ENCODE data around the gene TAF1L.
"Not testable (repeated sequence)": the region's sequence is repeated elsewhere in the genome, so short reads cannot be mapped to it uniquely, and the experiment has no call there.

The TAF1L gene, protein sequence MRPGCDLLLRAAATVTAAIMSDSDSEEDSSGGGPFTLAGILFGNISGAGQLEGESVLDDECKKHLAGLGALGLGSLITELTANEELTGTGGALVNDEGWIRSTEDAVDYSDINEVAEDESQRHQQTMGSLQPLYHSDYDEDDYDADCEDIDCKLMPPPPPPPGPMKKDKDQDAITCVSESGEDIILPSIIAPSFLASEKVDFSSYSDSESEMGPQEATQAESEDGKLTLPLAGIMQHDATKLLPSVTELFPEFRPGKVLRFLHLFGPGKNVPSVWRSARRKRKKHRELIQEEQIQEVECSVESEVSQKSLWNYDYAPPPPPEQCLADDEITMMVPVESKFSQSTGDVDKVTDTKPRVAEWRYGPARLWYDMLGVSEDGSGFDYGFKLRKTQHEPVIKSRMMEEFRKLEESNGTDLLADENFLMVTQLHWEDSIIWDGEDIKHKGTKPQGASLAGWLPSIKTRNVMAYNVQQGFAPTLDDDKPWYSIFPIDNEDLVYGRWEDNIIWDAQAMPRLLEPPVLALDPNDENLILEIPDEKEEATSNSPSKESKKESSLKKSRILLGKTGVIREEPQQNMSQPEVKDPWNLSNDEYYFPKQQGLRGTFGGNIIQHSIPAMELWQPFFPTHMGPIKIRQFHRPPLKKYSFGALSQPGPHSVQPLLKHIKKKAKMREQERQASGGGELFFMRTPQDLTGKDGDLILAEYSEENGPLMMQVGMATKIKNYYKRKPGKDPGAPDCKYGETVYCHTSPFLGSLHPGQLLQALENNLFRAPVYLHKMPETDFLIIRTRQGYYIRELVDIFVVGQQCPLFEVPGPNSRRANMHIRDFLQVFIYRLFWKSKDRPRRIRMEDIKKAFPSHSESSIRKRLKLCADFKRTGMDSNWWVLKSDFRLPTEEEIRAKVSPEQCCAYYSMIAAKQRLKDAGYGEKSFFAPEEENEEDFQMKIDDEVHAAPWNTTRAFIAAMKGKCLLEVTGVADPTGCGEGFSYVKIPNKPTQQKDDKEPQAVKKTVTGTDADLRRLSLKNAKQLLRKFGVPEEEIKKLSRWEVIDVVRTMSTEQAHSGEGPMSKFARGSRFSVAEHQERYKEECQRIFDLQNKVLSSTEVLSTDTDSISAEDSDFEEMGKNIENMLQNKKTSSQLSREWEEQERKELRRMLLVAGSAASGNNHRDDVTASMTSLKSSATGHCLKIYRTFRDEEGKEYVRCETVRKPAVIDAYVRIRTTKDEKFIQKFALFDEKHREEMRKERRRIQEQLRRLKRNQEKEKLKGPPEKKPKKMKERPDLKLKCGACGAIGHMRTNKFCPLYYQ (N-terminal part only)

GRCh38 chr9:32635362-32635761 is at the start of gene TAF1L:
TSS of gene TAF1L (minus strand) at chr9:32635669. CDS start at chr9:32635579, 90 bp downstream.
- DNase-seq: no peak

GRCh38 chr9:32681751-32682150 is 46.3 kb upstream of the TAF1L start:
- no peak for DNase-seq

GRCh38 chr9:32677931-32678330 is 42.5 kb upstream of the TAF1L start:
- DNase-seq: no peak

- DNase-seq: no peak
These were observed 37.0 kb upstream of the TAF1L start for GRCh38 chr9:32672469-32672868.

DNA sequence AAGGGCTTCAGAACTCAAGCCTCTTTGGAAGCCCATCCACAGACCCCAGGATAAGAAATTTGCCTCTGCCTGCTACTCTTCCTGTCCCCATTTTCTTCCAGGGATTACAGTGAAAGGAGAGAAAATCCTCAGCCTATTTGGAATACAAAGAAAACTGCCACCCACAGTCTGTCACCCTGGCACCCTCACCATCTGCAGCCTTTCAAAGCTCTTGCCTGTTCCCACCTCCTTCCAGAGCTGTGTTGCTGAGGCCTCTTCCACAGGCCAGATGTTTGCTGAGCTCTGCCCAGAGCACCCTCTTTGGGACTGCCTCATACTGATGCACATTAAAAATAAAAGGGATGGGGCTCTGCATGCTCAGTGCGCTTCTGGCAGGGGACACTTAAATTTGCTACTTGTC is 35.9 kb upstream of the TAF1L start:
- no peak for DNase-seq

DNA sequence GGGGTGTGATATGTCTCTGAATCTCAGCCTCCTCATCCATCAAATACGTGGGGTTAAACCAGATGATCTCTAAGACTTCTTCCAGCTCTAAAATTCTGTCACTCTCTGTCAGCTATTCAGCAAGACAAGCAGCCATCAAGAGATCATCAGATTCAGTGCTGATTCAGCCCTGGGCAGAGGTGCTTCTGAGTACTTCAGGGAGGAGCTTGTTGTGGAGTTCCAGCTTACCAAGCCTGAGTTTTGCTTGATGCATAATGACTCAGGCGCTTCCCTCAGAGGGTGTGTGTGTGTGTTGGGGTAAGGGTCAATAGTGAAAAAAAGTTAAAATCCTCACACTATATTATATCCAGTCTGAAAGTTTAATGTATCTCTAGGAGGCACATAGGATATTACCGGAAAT is 29.6 kb upstream of the TAF1L start:
- no peak for DNase-seq

- no peak for DNase-seq
These were observed 28.3 kb upstream of the TAF1L start for GRCh38 chr9:32663741-32664140.

GRCh38 chr9:32647671-32648070 is 12.2 kb upstream of the TAF1L start:
- DNase-seq: no peak

DNA sequence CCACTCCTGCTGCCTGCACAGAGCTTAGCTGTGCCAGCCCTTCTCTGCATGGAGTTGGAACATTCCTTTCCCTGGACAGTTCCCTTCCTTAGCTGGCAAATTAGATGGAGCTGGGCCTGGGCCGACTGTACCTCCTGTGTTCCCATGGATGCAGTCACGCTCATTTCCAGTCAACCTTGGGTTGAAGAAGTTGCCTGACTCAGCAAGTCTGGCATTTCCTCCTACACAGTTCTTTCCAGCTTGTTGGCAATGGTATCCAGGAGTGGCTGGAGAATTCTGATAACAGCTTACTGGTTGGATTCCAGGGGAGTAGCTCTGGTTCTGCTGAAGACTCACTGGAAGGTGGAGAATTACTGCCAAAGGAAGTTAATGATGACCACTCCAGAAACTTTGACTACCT is 9.2 kb upstream of the TAF1L start:
- no peak for DNase-seq

- DNase-seq: not testable (repeated sequence)
These were observed 2.3 kb downstream of the TAF1L start for GRCh38 chr9:32633151-32633550.

DNA sequence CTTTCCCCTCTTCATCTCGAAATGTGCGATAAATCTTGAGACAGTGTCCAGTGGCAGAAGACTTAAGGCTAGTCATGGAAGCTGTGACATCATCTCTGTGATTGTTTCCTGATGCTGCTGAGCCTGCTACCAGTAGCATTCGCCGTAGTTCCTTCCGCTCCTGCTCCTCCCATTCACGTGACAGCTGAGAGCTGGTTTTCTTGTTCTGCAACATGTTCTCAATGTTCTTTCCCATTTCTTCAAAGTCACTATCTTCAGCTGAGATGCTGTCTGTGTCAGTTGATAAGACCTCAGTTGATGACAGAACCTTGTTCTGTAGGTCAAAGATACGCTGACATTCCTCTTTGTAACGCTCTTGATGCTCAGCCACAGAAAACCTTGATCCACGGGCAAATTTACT is 3.5 kb downstream of the TAF1L start:
- DNase-seq: no peak

GRCh38 chr9:32627394-32627954 is 8.0 kb downstream of the TAF1L start:
- no peak for DNase-seq

DNA sequence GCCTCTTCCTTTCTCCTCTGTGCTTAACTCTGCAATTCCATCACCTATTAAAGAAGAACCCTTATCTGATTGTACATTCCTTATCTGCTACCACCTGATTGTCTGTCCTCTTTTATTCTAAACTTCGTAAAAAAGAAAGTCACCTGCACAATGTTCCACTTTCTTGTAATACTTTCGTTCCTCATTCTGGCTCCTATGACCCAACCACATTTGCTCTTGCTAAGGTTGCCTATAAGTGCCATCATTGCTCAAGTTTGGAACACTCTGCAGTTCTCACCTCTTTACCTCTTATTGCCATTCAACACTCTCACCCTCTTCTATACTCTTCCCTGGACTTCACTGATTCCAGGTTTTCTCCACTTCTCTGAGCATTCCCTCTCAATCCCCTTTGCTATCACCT is 10.1 kb downstream of the TAF1L start:
- no peak for DNase-seq

- DNase-seq: no peak
These were observed 12.5 kb downstream of the TAF1L start for GRCh38 chr9:32622948-32623347.

GRCh38 chr9:32618261-32618660 is 17.2 kb downstream of the TAF1L start:
- DNase-seq: no peak

DNA sequence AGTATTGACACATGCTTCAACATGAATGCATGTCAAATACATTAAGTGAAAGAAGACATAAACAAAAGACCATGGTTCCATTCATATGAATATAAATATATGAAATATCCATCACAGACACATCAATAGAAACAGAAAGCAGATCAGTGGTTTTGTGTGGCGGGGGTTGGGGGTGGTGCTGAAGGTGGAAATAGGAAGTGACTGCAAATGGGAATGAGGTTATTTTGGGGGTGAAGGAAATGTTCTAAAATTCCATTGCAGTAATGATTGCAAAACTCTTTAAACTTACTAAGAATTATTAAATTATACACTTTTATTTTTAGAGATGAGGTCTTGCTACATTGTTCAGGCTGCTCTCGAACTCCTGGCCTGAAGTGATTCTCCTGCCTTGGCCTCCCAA is 28.7 kb downstream of the TAF1L start:
- DNase-seq: no peak

- no peak for DNase-seq
These were observed 31.3 kb downstream of the TAF1L start for GRCh38 chr9:32603914-32604852.

GRCh38 chr9:32599021-32599420 is 36.4 kb downstream of the TAF1L start:
- not testable (repeated sequence) for DNase-seq

GRCh38 chr9:32596936-32597335 is 38.5 kb downstream of the TAF1L start:
- no peak for DNase-seq

- peak; percentile 17 for DNase-seq
These were observed 39.2 kb downstream of the TAF1L start for GRCh38 chr9:32596096-32596865.

DNA sequence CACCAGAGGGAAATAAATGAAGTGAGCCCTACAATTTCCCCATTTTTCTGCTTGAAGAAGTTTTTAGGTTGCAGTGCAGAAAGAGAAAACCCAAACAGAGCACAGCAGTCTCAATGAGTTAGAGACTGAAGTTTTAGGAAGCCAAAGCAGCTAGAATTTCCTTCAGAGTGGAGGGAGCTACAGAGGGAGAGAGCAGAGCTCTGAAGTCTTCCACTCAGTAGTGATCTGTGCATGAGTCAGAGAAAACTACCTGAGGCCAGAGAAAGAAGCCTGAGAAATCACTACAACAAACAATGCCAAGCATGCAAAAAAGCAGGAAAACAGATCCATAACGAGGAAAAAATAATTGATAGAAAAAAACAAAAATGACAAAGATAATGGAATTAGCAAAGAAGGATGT is 44.6 kb downstream of the TAF1L start:
- DNase-seq: no peak

Measured in activated CD4-positive, alpha-beta T cell treated with anti-CD3 and anti-CD28 coated beads, Interleukin-10, Interleukin-2, amounts not matched to agents 100 ng/mL and 50 ng/mL, durations not matched to agents 16 hours and 8 hours (primary cell).